ENCODE results near the gene RNF169. TPM values are rescaled to one million over a fixed set of nuclear protein-coding genes. Genes with fewer than 3 reads are reported as not detected.

Gene RNF169
- total RNA-seq, 1 experiment from 2014 or later = 13.0 TPM

DNA sequence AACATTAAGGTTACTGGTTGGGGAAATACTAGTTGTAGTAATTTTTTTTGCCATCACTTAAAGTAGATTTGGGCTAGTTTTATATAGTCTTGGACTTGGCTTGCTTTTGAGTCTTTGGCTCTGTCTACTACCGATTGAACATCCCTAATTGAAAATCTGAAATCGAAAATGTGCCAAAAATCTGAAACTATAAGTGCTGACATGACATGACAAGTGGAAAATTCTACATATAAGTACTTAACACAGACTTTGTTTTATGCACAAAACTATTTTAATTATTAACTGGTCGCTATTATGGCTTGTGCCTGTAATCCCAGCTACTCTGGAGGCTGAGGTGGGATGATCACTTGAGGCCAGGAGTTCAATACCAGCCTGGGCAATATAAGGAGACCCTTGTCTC is 22.5 kb downstream of the RNF169 start:
- Histone ChIP-seq H3K56ac (ENCODE audit: insufficient read length, low read depth, low read length) (no peak overlapping the region), H2BK15ac (ENCODE audit: low read depth, low read length) (no peak overlapping the region), H3K27me3 (ENCODE audit: insufficient read depth, low read length) (no peaks in the 10 kb centered on the region), H3K9ac (ENCODE audit: extremely low read depth, insufficient read length, low read length) (no peak overlapping the region), H4K8ac (replicated peaks; ENCODE audit: insufficient read length, low read depth, low read length) (no peak overlapping the region), H3K79me2 (ENCODE audit: insufficient read depth, low read length) (no peaks in the 10 kb centered on the region), H4K5ac (ENCODE audit: insufficient read length, low read depth, low read length) (no peak overlapping the region), H2BK12ac (ENCODE audit: insufficient read length, low read depth, low read length) (no peak overlapping the region), H3K23me2 (ENCODE audit: insufficient read length, low read depth, low read length, poor library complexity, severe bottlenecking) (no peaks in the 10 kb centered on the region), H3K18ac (ENCODE audit: insufficient read length, low read depth, low read length) (no peak overlapping the region), H3K9me3 (ENCODE audit: control insufficient read depth, low read depth, low read length) (no peaks in the 10 kb centered on the region), H2AFZ (ENCODE audit: low read length) (no peak overlapping the region), H4K91ac (ENCODE audit: insufficient read length, low read depth, low read length) (no peak overlapping the region), H3K4me2 (ENCODE audit: insufficient read depth, insufficient read length, low read length) (no peak overlapping the region), H3K14ac (ENCODE audit: insufficient read depth, low read length) (no peak overlapping the region), H2BK120ac (ENCODE audit: low read depth, low read length, poor library complexity, severe bottlenecking) (no peak overlapping the region), H2BK5ac (ENCODE audit: insufficient read length, low read length) (no peak overlapping the region), H4K20me1 (ENCODE audit: control insufficient read depth, insufficient read depth, insufficient read length) (no peaks in the 10 kb centered on the region), H3K79me1 (ENCODE audit: insufficient read depth, low read depth, low read length, poor library complexity, severe bottlenecking) (no peaks in the 10 kb centered on the region), H3K4ac (ENCODE audit: low read depth, low read length) (no peak overlapping the region), H3T11ph (ENCODE audit: low read length) (no peak overlapping the region), H3K23ac (ENCODE audit: insufficient read length, low read depth, low read length) (no peak overlapping the region), H2BK20ac (ENCODE audit: low read depth, low read length, poor library complexity, severe bottlenecking) (no peak overlapping the region), H2AK5ac (ENCODE audit: insufficient read length, low read length) (no peak overlapping the region), H3K4me1 (ENCODE audit: insufficient read depth, low read length) (no peaks in the 10 kb centered on the region), H3K27ac (ENCODE audit: insufficient read length, low read depth, low read length) (no peak overlapping the region)
- H3K36me3 Mint-ChIP-seq (ENCODE audit: insufficient read depth in 1 of 3, low read depth in 3 of 3) = no peaks in the 10 kb centered on the region
- WGBS (ENCODE audit: extremely low coverage, insufficient read length, low lambda C conversion rate) = no CpG with 5 or more reads among the region's 3 CpGs
- DNase-seq = no peak
- TF ChIP-seq, protein P1, sequence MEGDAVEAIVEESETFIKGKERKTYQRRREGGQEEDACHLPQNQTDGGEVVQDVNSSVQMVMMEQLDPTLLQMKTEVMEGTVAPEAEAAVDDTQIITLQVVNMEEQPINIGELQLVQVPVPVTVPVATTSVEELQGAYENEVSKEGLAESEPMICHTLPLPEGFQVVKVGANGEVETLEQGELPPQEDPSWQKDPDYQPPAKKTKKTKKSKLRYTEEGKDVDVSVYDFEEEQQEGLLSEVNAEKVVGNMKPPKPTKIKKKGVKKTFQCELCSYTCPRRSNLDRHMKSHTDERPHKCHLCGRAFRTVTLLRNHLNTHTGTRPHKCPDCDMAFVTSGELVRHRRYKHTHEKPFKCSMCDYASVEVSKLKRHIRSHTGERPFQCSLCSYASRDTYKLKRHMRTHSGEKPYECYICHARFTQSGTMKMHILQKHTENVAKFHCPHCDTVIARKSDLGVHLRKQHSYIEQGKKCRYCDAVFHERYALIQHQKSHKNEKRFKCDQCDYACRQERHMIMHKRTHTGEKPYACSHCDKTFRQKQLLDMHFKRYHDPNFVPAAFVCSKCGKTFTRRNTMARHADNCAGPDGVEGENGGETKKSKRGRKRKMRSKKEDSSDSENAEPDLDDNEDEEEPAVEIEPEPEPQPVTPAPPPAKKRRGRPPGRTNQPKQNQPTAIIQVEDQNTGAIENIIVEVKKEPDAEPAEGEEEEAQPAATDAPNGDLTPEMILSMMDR (conservative IDR thresholded peaks at IDR 0.05) = no peak
- H3K4me3 Mint-ChIP-seq = no peak overlapping the region
- no peaks in the 10 kb centered on the region for H3K9me3 Mint-ChIP-seq
- no peaks in the 10 kb centered on the region for H3K4me1 Mint-ChIP-seq
- no peak overlapping the region for H3K27ac Mint-ChIP-seq
- no peaks in the 10 kb centered on the region for H3K27me3 Mint-ChIP-seq (ENCODE audit: low read depth)

All from H9 (cell line).